K562 treated with DMSO at 1 percent for 12 hours (cell line): Measurements from ENCODE around the gene HSD17B11. TPM values are rescaled to one million over a fixed set of nuclear protein-coding genes. Genes with fewer than 3 reads are reported as not detected.

Experiments
- total RNA-seq: library from RNA; unstranded; fragments of 300-600 nt; gene quantifications from 2 replicates; pipeline ENCODE4 v1.2.3, GENCODE V29; 2022; ENCODE audit not compliant: insufficient read depth

HSD17B11 gene, protein sequence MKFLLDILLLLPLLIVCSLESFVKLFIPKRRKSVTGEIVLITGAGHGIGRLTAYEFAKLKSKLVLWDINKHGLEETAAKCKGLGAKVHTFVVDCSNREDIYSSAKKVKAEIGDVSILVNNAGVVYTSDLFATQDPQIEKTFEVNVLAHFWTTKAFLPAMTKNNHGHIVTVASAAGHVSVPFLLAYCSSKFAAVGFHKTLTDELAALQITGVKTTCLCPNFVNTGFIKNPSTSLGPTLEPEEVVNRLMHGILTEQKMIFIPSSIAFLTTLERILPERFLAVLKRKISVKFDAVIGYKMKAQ
- total RNA-seq = 47.8 and 85.2 TPM in 2 replicates

DNA sequence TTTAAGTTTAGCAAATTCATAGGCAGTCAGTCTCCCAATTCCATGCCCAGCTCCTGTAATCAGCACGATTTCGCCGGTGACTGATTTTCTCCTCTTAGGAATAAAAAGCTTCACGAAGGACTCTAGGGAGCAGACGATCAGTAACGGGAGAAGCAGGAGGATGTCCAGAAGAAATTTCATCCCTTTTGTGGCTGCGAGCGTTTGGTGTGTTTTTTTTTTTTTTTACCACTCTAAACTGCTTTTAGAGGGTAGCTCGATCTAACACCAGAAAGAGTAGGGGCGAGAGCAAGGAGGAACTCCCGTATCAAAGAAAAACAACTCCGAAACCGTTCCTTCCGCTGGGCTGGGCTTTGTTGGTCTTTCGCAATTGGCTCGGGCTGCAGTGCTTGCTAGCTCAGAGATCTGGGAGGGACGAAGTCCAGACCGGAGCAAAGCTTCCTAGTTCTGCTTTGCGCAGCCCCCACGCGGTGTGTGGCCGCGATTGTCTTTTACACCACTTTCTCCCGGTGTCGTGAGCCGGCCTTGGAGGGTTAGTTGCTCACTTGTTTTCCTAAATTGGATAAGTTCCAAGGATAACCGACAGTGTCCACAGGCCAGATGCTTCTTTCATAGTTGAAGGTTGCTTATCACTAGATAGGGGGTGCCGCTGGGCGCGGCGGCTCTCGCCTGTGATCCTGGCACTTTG is at the start of gene HSD17B11:
HSD17B11 (minus strand) TSS at position 298 of the 685 bp plus-strand sequence; CDS start at position 180, 118 bp downstream.

GRCh38 chr4:87422104-87423052 is 31.4 kb upstream of the HSD17B11 start, which contains the start of gene NUDT9:
TSS of gene NUDT9 (plus strand) at chr4:87422573. CDS start at chr4:87422906, 333 bp downstream.

GRCh38 chr4:87322754-87323153 is 68.2 kb downstream of the HSD17B11 start, which contains the start of gene HSD17B13:
TSS of gene HSD17B13 (minus strand) at chr4:87322882. CDS start at chr4:87322841, 41 bp downstream.

Other genes starting within 250 kb of the HSD17B11 start
- gene KLHL8, start 170.6 kb downstream of the HSD17B11 start, total RNA-seq = 5.0 and 14.1 TPM in 2 replicates
- 0.73 TPM in 1 of 2 replicates, not detected in the other for gene HSD17B13, start 68.3 kb downstream of the HSD17B11 start, total RNA-seq
- 17.0 and 26.6 TPM in 2 replicates for gene NUDT9, start 31.4 kb upstream of the HSD17B11 start, total RNA-seq
- gene SPARCL1, start 138.2 kb upstream of the HSD17B11 start, total RNA-seq = 0.64 and 1.0 TPM in 2 replicates
- not detected in 2 replicates for gene DSPP, start 217.3 kb upstream of the HSD17B11 start, total RNA-seq